IMR-90 (cell line): ENCODE results near the gene APBB3. TPM values are rescaled to one million over a fixed set of nuclear protein-coding genes. Genes with fewer than 3 reads are reported as not detected.

Source experiments
- ATAC-seq: fragments of 200-7000 bp; cut with Tn5 transposase; 2 replicates; pipeline ENCODE4 v1.9.1; 2020; ENCODE audit warnings: low read depth, mild to moderate bottlenecking, moderate library complexity
- BruUV-seq: library from RNA; stranded (reverse); fragments of 400-500 nt; replicated peaks from 2 replicates; lab custom pipeline; 2021; lab: Mats Ljungman, UMichigan
- CTCF ChIA-PET: fragments of 300-600 bp; formaldehyde crosslinking; extraction: SDS; loops from one replicate; lab custom pipeline; 2021; ENCODE audit warnings: antibody characterized with exemption; lab: Yijun Ruan, JAX
- POLR2A ChIA-PET: fragments of 300-600 bp; sonication (Branson Sonifier 250); formaldehyde crosslinking; loops from one replicate; lab custom pipeline; 2022; ENCODE audit warnings: antibody characterized with exemption; ENCODE audit not compliant: unreplicated experiment; lab: Charles Lee
- DNase-seq: peaks from one replicate; pipeline ENCODE4 v3.0.0; 2013
- H2AFZ ChIP-seq: replicated peaks from 2 replicates; pipeline ENCODE3; 2013; ENCODE audit warnings: low read length, mild to moderate bottlenecking; ENCODE audit not compliant: poor library complexity
- H2AK5ac ChIP-seq: 2 replicates; pipeline ENCODE4 v1.6.1; 2013; ENCODE audit warnings: low read depth, low read length, inconsistent platforms
- H2AK9ac ChIP-seq: replicated peaks from 2 replicates; pipeline ENCODE3; 2013; ENCODE audit warnings: mild to moderate bottlenecking, low read depth, low read length, moderate library complexity; ENCODE audit not compliant: poor library complexity
- H2BK120ac ChIP-seq: 2 replicates; pipeline ENCODE4 v1.6.1; 2013; ENCODE audit warnings: low read depth, low read length, inconsistent platforms
- H2BK15ac ChIP-seq: 3 replicates; pipeline ENCODE4 v1.6.1; 2013; ENCODE audit warnings: low read depth, low read length, inconsistent platforms
- H2BK20ac ChIP-seq: 2 replicates; pipeline ENCODE4 v1.6.1; 2013; ENCODE audit warnings: low read depth, mild to moderate bottlenecking, inconsistent platforms, low read length, moderate library complexity
- H2BK5ac ChIP-seq: 2 replicates; pipeline ENCODE4 v1.6.1; 2013; ENCODE audit warnings: mild to moderate bottlenecking, low read depth, low read length, inconsistent platforms; ENCODE audit not compliant: poor library complexity, severe bottlenecking
- H3K14ac ChIP-seq: replicated peaks from 2 replicates; pipeline ENCODE4 v1.6.1; 2013; ENCODE audit warnings: low read depth, low read length, inconsistent platforms
- H3K18ac ChIP-seq: 2 replicates; pipeline ENCODE4 v1.6.1; 2013; ENCODE audit warnings: low read depth, low read length, control low read depth
- H3K23ac ChIP-seq: 2 replicates; pipeline ENCODE4 v1.6.1; 2013; ENCODE audit warnings: low read depth, low read length, inconsistent platforms
- H3K27ac ChIP-seq: 2 replicates; pipeline ENCODE4 v1.5.1; 2013; ENCODE audit warnings: mild to moderate bottlenecking, control low read depth, low read length; ENCODE audit not compliant: insufficient read depth
- H3K27me3 ChIP-seq: 2 replicates; pipeline ENCODE4 v1.6.1; 2013; ENCODE audit warnings: low read length; ENCODE audit not compliant: control insufficient read depth, insufficient read depth
- H3K36me3 ChIP-seq: 2 replicates; pipeline ENCODE4 v1.6.1; 2013; ENCODE audit warnings: low read length, mixed read lengths; ENCODE audit not compliant: control insufficient read depth, insufficient read depth
- H3K4ac ChIP-seq: 2 replicates; pipeline ENCODE4 v1.6.1; 2013; ENCODE audit warnings: low read depth, low read length, inconsistent platforms
- H3K4me1 ChIP-seq: 2 replicates; pipeline ENCODE4 v1.6.1; 2013; ENCODE audit warnings: low read length, mixed read lengths; ENCODE audit not compliant: control insufficient read depth, insufficient read depth
- H3K4me2 ChIP-seq: 2 replicates; pipeline ENCODE4 v1.6.1; 2013; ENCODE audit warnings: low read depth, mild to moderate bottlenecking, control low read depth, low read length, moderate library complexity
- H3K4me3 ChIP-seq: 2 replicates; pipeline ENCODE4 v1.5.1; 2013; ENCODE audit warnings: low read depth, mild to moderate bottlenecking, control low read depth, low read length, moderate library complexity; ENCODE audit not compliant: insufficient read depth
- H3K56ac ChIP-seq: 2 replicates; pipeline ENCODE4 v1.6.1; 2013; ENCODE audit warnings: low read length, inconsistent platforms; ENCODE audit not compliant: insufficient read depth; ENCODE audit errors: extremely low read depth
- H3K79me1 ChIP-seq, 2 experiments: 2 replicates each; pipeline ENCODE4 v1.6.1; 2013; ENCODE audit warnings: low read length in 2 of 2, inconsistent platforms in 1 of 2, low read depth in 1 of 2
- H3K9ac ChIP-seq: 2 replicates; pipeline ENCODE4 v1.6.1; 2013; ENCODE audit warnings: low read depth, low read length, control low read depth
- H3K9me1 ChIP-seq: 2 replicates; pipeline ENCODE4 v1.6.1; 2013; ENCODE audit warnings: low read length, inconsistent platforms; ENCODE audit not compliant: insufficient read depth
- H3K9me3 ChIP-seq: 2 replicates; pipeline ENCODE4 v1.6.1; 2013; ENCODE audit warnings: low read length; ENCODE audit not compliant: control insufficient read depth, insufficient read depth
- H4K20me1 ChIP-seq: 2 replicates; pipeline ENCODE4 v1.6.1; 2013; ENCODE audit warnings: low read length, inconsistent platforms; ENCODE audit not compliant: insufficient read depth
- H4K5ac ChIP-seq: 2 replicates; pipeline ENCODE4 v1.6.1; 2013; ENCODE audit warnings: mild to moderate bottlenecking, low read depth, low read length, control low read depth
- H4K8ac ChIP-seq, 2 experiments: 2 replicates each; pipeline ENCODE4 v1.6.1; 2013; ENCODE audit warnings: low read depth in 2 of 2, low read length in 2 of 2, control low read depth in 1 of 2, inconsistent platforms in 1 of 2
- H4K91ac ChIP-seq: 2 replicates; pipeline ENCODE4 v1.6.1; 2013; ENCODE audit warnings: low read depth, low read length, inconsistent platforms; ENCODE audit not compliant: insufficient read depth
- CEBPB ChIP-seq: IDR thresholded peaks from 2 replicates; pipeline ENCODE4 v1.6.1; 2012; ENCODE audit warnings: low read depth, low read length, improper control_type of control experiment
- CHD1 ChIP-seq: IDR thresholded peaks from 2 replicates; pipeline ENCODE4 v1.6.1; 2012; ENCODE audit warnings: low read depth, low read length, improper control_type of control experiment
- FOS ChIP-seq: fragments of 150-350 bp; IDR thresholded peaks from 2 replicates; pipeline ENCODE4 v1.6.1; 2016; ENCODE audit warnings: low read depth, low read length
- MAFK ChIP-seq: IDR thresholded peaks from 2 replicates; pipeline ENCODE4 v1.6.1; 2012; ENCODE audit warnings: low read depth, low read length, improper control_type of control experiment
- MXI1 ChIP-seq: IDR thresholded peaks from 2 replicates; pipeline ENCODE4 v1.6.1; 2012; ENCODE audit warnings: low read depth, mild to moderate bottlenecking, low read length, moderate library complexity, borderline replicate concordance
- RAD21 ChIP-seq: IDR thresholded peaks from 2 replicates; pipeline ENCODE4 v1.6.1; 2012; ENCODE audit warnings: low read length, improper control_type of control experiment
- WGBS, 2 experiments: methylation state at CpG; one replicate each; pipeline versions ENCODE4 v1.1.5 to v1.1.7; 2013; ENCODE audit warnings: missing lambda C conversion rate in 2 of 2; ENCODE audit not compliant: insufficient read length in 1 of 2; ENCODE audit errors: extremely low coverage in 2 of 2; 5-methylcytosine and 5-hydroxymethylcytosine counted together
- dilution Hi-C: fragments of 300-500 bp; cut with HindIII; formaldehyde crosslinking; loops from one replicate; pipeline ENCODE4 v1.14.3; 2018; ENCODE audit warnings: low sequenced_read_pairs; ENCODE audit not compliant: unreplicated experiment
- in situ Hi-C: fragments of 300-500 bp; cut with MboI; formaldehyde crosslinking; loops from 3 replicates; pipeline ENCODE4 v1.14.3; 2019; ENCODE audit warnings: low sequenced_read_pairs, inconsistent platforms, mixed read lengths
- intact Hi-C: fragments of 100-400 bp; cut with micrococcal nuclease; formaldehyde crosslinking; loops from 2 replicates; pipeline ENCODE4 v1.10.0; 2022
- polyA plus RNA-seq, 3 experiments: library from polyadenylated mRNA; depleted of rRNA; stranded (reverse); fragments of >200 nt; gene quantifications; 2 replicates each; pipeline ENCODE4 v1.2.3, GENCODE V29; 2012; ENCODE audit warnings: low replicate concordance in 1 of 3
- total RNA-seq: library from RNA; depleted of rRNA; stranded (reverse); fragments of >200 nt; gene quantifications from 2 replicates; pipeline ENCODE4 v1.2.3, GENCODE V29; 2012
- TF ChIP-seq, protein P1 (sequence below): fragments of 150-350 bp; IDR thresholded peaks from 2 replicates; pipeline ENCODE4 v1.6.1; 2016; ENCODE audit warnings: low read depth, mild to moderate bottlenecking, low read length, moderate library complexity, borderline replicate concordance

Gene APBB3
- total and polyA plus RNA-seq, 2 of the 4 experiments (the other 2 are of a cell fraction), result 6.6 to 23.8 TPM

DNA sequence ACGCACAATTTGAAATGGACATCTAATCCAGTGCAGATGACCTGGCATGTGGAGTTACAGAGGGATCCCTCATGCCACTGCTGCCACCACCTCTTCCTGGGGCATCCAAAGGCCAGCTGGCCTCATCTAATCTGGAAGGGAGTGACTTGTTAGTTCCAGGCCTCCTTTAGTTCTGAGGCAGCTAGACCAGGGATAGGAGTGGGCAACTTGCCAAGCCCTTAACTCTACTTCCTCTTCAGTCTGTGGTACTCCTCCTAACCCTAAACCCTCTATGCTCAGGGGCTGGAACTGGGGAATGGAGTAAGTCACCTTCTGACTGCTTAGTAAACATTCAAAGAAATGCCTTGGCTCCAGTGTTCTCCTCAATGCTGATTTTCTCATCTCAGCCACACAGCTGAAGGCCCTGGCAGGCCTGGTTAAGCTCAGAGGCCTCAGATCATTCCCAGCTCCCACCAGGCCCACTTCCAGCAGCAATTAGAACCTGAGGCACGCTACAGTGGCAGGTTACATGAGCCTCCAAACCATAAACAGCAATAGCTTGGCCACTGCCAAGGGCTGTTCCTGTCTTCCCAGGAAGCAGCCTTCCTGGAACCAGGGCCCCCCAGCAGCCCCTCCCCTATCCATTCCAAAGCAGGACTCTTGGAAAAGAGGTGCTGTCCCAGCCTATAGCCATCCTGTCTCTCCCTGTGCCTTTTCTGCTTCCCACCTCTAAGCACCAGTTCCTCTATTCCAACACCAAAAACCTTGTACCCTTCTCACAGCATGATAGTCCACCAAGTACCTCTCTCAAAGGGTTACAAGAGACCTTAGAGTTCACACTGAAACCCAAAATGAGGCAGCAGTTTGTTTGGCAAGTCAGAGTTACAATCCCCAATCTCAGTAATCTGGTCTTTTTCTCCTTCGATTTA, 14.9 kb downstream of the APBB3 start:
- Histone ChIP-seq H3K9me3 (no peaks in the 10 kb centered on the region), H2AK9ac (no peak overlapping the region), H3K56ac (no peak overlapping the region), H3K79me1 (peaks cover 12 to 70% of the 10 kb centered on the region in 2 experiments; a peak in 3 of 4 replicates), H2BK20ac (no peak overlapping the region), H4K20me1 (peaks cover 38% of the 10 kb centered on the region), H3K27ac (no peak overlapping the region), H2AFZ (no peak overlapping the region), H3K14ac (no peak overlapping the region), H3K23ac (no peak overlapping the region), H3K9me1 (0 out of 2 replicates have a peak, but pooled peaks cover 3% of the 10 kb centered on the region), H2BK5ac (no peak overlapping the region), H3K4me2 (no peak overlapping the region), H3K4me1 (peaks cover 18% of the 10 kb centered on the region), H2AK5ac (peak overlapping the region; percentile 20; the same call in 1 of the 2 replicates), H3K18ac (no peak overlapping the region), H3K36me3 (peaks cover 32% of the 10 kb centered on the region), H2BK120ac (no peak overlapping the region), H3K9ac (no peak overlapping the region), H4K91ac (no peak overlapping the region), H4K5ac (no peak overlapping the region), H4K8ac (no peak overlapping the region), H3K4ac (no peak overlapping the region), H3K4me3 (no peak overlapping the region), H3K27me3 (no peaks in the 10 kb centered on the region), H2BK15ac (no peak overlapping the region)
- POLR2A ChIA-PET, result no interaction called here
- ATAC-seq (no peak), DNase-seq (peak; percentile 41)
- intact Hi-C loops, result no loop called here
- in situ Hi-C loops, result no loop called here
- CTCF ChIA-PET, result interaction anchor here (0.8 kb wide), 2 partner anchors 38 to 97 kb away, joined by 3 read pairs; no protein-coding TSS in a partner anchor
- BruUV-seq, result no TSS peak
- WGBS, 2 experiments, result no CpG with 5 or more reads among the region's 3 CpGs
- dilution Hi-C loops, result no loop called here
- no peak for TF ChIP-seq CHD1
- TF ChIP-seq CEBPB, result no peak
- no peak for TF ChIP-seq RAD21
- no peak for TF ChIP-seq MXI1
- TF ChIP-seq, protein P1, sequence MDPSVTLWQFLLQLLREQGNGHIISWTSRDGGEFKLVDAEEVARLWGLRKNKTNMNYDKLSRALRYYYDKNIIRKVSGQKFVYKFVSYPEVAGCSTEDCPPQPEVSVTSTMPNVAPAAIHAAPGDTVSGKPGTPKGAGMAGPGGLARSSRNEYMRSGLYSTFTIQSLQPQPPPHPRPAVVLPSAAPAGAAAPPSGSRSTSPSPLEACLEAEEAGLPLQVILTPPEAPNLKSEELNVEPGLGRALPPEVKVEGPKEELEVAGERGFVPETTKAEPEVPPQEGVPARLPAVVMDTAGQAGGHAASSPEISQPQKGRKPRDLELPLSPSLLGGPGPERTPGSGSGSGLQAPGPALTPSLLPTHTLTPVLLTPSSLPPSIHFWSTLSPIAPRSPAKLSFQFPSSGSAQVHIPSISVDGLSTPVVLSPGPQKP, result no peak
- no peak for TF ChIP-seq MAFK
- TF ChIP-seq FOS, result no peak
